ENCODE results near the gene GABBR1.

GABBR1 gene

GRCh38 chr6:29567541-29567940 lies 65.4 kb downstream of the GABBR1 start:
- no peak for TF ChIP-seq EP300 (IDR thresholded peaks at IDR 0.05; ENCODE audit: borderline replicate concordance)
- no peak for TF ChIP-seq TEAD4 (IDR thresholded peaks at IDR 0.05)
- TF ChIP-seq TAF1 (IDR thresholded peaks at IDR 0.05; ENCODE audit: low read depth) = no peak
- TF ChIP-seq MAX (IDR thresholded peaks at IDR 0.05) = no peak
- no peak for TF ChIP-seq RAD21 (IDR thresholded peaks at IDR 0.05; ENCODE audit: low read depth)
- TF ChIP-seq EGR1 (IDR thresholded peaks at IDR 0.05) = no peak
- no peak for TF ChIP-seq NFIC (IDR thresholded peaks at IDR 0.05)
- TF ChIP-seq CREB1 (IDR thresholded peaks at IDR 0.05; ENCODE audit: low read depth) = no peak

- TF ChIP-seq MAX (IDR thresholded peaks at IDR 0.05) (no peak), TCF12 (IDR thresholded peaks at IDR 0.05; ENCODE audit: low read depth) (no peak), TEAD4 (IDR thresholded peaks at IDR 0.05) (no peak), CEBPB (IDR thresholded peaks at IDR 0.05) (no peak), RAD21 (IDR thresholded peaks at IDR 0.05; ENCODE audit: low read depth) (no peak), CREB1 (IDR thresholded peaks at IDR 0.05; ENCODE audit: low read depth) (no peak), YY1 (IDR thresholded peaks at IDR 0.05; ENCODE audit: low read depth) (no peak), EGR1 (IDR thresholded peaks at IDR 0.05) (no peak), REST (IDR thresholded peaks at IDR 0.05; ENCODE audit: low read depth) (no peak), EP300 (IDR thresholded peaks at IDR 0.05; ENCODE audit: borderline replicate concordance) (no peak), NFIC (IDR thresholded peaks at IDR 0.05) (no peak)
These were observed 66.1 kb downstream of the GABBR1 start for GRCh38 chr6:29566856-29567255.

GRCh38 chr6:29564875-29565274 lies 68.1 kb downstream of the GABBR1 start:
- TF ChIP-seq USF1 (IDR thresholded peaks at IDR 0.05) = no peak
- TF ChIP-seq MAX (IDR thresholded peaks at IDR 0.05) = no peak
- no peak for TF ChIP-seq TCF12 (IDR thresholded peaks at IDR 0.05; ENCODE audit: low read depth)
- TF ChIP-seq ZBTB7A (IDR thresholded peaks at IDR 0.05; ENCODE audit: low read depth) = no peak
- no peak for TF ChIP-seq YY1 (IDR thresholded peaks at IDR 0.05; ENCODE audit: low read depth)
- TF ChIP-seq CEBPB (IDR thresholded peaks at IDR 0.05) = no peak
- no peak for TF ChIP-seq CREB1 (IDR thresholded peaks at IDR 0.05; ENCODE audit: low read depth)
- no peak for TF ChIP-seq TEAD4 (IDR thresholded peaks at IDR 0.05)
- TF ChIP-seq NFIC (IDR thresholded peaks at IDR 0.05) = no peak

- no peak for TF ChIP-seq FOXM1 (IDR thresholded peaks at IDR 0.05; ENCODE audit: borderline replicate concordance, low read depth)
- no peak for TF ChIP-seq TAF1 (IDR thresholded peaks at IDR 0.05; ENCODE audit: low read depth)
- TF ChIP-seq EGR1 (IDR thresholded peaks at IDR 0.05) = no peak
- TF ChIP-seq YY1 (IDR thresholded peaks at IDR 0.05; ENCODE audit: low read depth) = no peak
- TF ChIP-seq REST (IDR thresholded peaks at IDR 0.05; ENCODE audit: low read depth) = no peak
- TF ChIP-seq USF1 (IDR thresholded peaks at IDR 0.05) = no peak
- TF ChIP-seq CEBPB (IDR thresholded peaks at IDR 0.05) = no peak
- no peak for TF ChIP-seq CREB1 (IDR thresholded peaks at IDR 0.05; ENCODE audit: low read depth)
- TF ChIP-seq MAX (IDR thresholded peaks at IDR 0.05) = no peak
- TF ChIP-seq EP300 (IDR thresholded peaks at IDR 0.05; ENCODE audit: borderline replicate concordance) = no peak
- TF ChIP-seq NFIC (IDR thresholded peaks at IDR 0.05) = no peak
- TF ChIP-seq TCF12 (IDR thresholded peaks at IDR 0.05; ENCODE audit: low read depth) = no peak
- TF ChIP-seq TEAD4 (IDR thresholded peaks at IDR 0.05) = no peak
- no peak for TF ChIP-seq ZBTB7A (IDR thresholded peaks at IDR 0.05; ENCODE audit: low read depth)
- TF ChIP-seq RAD21 (IDR thresholded peaks at IDR 0.05; ENCODE audit: low read depth) = no peak
These were observed 69.5 kb downstream of the GABBR1 start for GRCh38 chr6:29563435-29563965.

- no peak for TF ChIP-seq USF1 (IDR thresholded peaks at IDR 0.05)
- no peak for TF ChIP-seq CEBPB (IDR thresholded peaks at IDR 0.05)
- TF ChIP-seq NFIC (IDR thresholded peaks at IDR 0.05) = no peak
- no peak for TF ChIP-seq ZBTB7A (IDR thresholded peaks at IDR 0.05; ENCODE audit: low read depth)
- no peak for TF ChIP-seq TAF1 (IDR thresholded peaks at IDR 0.05; ENCODE audit: low read depth)
- TF ChIP-seq EGR1 (IDR thresholded peaks at IDR 0.05) = no peak
- no peak for TF ChIP-seq TEAD4 (IDR thresholded peaks at IDR 0.05)
- TF ChIP-seq TCF12 (IDR thresholded peaks at IDR 0.05; ENCODE audit: low read depth) = no peak
- no peak for TF ChIP-seq YY1 (IDR thresholded peaks at IDR 0.05; ENCODE audit: low read depth)
- TF ChIP-seq MAX (IDR thresholded peaks at IDR 0.05) = no peak
These were observed 71.3 kb downstream of the GABBR1 start for GRCh38 chr6:29561606-29562181.
